PFSK-1 (cell line): Measurements from ENCODE around the gene OCIAD1.

Experiments used
- FOXP2 ChIP-seq: optimal IDR thresholded peaks from 2 replicates; pipeline ENCODE3; 2011; ENCODE audit warnings: borderline replicate concordance, control low read depth, inconsistent platforms; ENCODE audit not compliant: insufficient read depth; ENCODE audit errors: extremely low read length, extremely low read depth
- POLR2AphosphoS5 ChIP-seq: IDR thresholded peaks from 2 replicates; pipeline ENCODE4 v1.6.1; 2012; ENCODE audit warnings: low read depth, mild to moderate bottlenecking, control low read depth, low read length, moderate library complexity
- REST ChIP-seq, 2 experiments: IDR thresholded peaks; 2 replicates each; pipeline versions ENCODE4 v1.6.1 to v1.8.0; 2011 to 2012; ENCODE audit warnings: low read depth in 2 of 2, low read length in 2 of 2, control low read depth in 1 of 2, inconsistent platforms in 1 of 2, mild to moderate bottlenecking in 1 of 2, moderate library complexity in 1 of 2; ENCODE audit not compliant: insufficient read depth in 1 of 2
- TAF1 ChIP-seq: IDR thresholded peaks from 2 replicates; pipeline ENCODE4 v1.6.1; 2012; ENCODE audit warnings: low read length, control low read depth, borderline replicate concordance; ENCODE audit not compliant: insufficient read depth

GRCh38 chr4:48904541-48905142, 73.8 kb downstream of the OCIAD1 start:
- no peak for TF ChIP-seq POLR2AphosphoS5
- no peak for TF ChIP-seq TAF1
- TF ChIP-seq REST (IDR thresholded peaks at IDR 0.05; ENCODE audit: insufficient read depth in 1 of 2, low read depth in 2 of 2, low read length in 2 of 2), result no peak
- no peak for TF ChIP-seq FOXP2
